Measurements from ENCODE around the gene RASSF3.

RASSF3 gene

GRCh38 chr12:64731683-64732082 is 121.4 kb downstream of the RASSF3 start:
- no peak for DNase-seq (ENCODE audit: low spot score)

GRCh38 chr12:64733857-64734256 is 123.6 kb downstream of the RASSF3 start:
- DNase-seq (ENCODE audit: low spot score) = no peak

GRCh38 chr12:64735442-64735841 is 125.1 kb downstream of the RASSF3 start:
- no peak for DNase-seq (ENCODE audit: low spot score)

- no peak for DNase-seq (ENCODE audit: low spot score)
These were observed 126.5 kb downstream of the RASSF3 start for GRCh38 chr12:64736771-64737170.

GRCh38 chr12:64737539-64737938 is 127.2 kb downstream of the RASSF3 start:
- DNase-seq (ENCODE audit: low spot score) = peak; percentile 16

GRCh38 chr12:64739778-64740177 is 129.5 kb downstream of the RASSF3 start:
- DNase-seq (ENCODE audit: low spot score) = no peak

- DNase-seq (ENCODE audit: low spot score) = no peak
These were observed 130.4 kb downstream of the RASSF3 start for GRCh38 chr12:64740646-64741045.

GRCh38 chr12:64742416-64742815 is 132.1 kb downstream of the RASSF3 start:
- DNase-seq (ENCODE audit: low spot score) = no peak

GRCh38 chr12:64743206-64743605 is 132.9 kb downstream of the RASSF3 start:
- DNase-seq (ENCODE audit: low spot score) = no peak

- DNase-seq (ENCODE audit: low spot score) = no peak
These were observed 134.3 kb downstream of the RASSF3 start for GRCh38 chr12:64744422-64745258.

- DNase-seq (ENCODE audit: low spot score) = no peak
These were observed 135.0 kb downstream of the RASSF3 start for GRCh38 chr12:64745259-64745807.

GRCh38 chr12:64745980-64746379 is 135.7 kb downstream of the RASSF3 start:
- DNase-seq (ENCODE audit: low spot score) = no peak

GRCh38 chr12:64746663-64747062 is 136.4 kb downstream of the RASSF3 start:
- DNase-seq (ENCODE audit: low spot score) = no peak
